Stimulated activated CD8-positive, alpha-beta memory T cell treated with anti-CD3 and anti-CD28 coated beads, Interleukin-7, amount 100 ng/mL, for 4 hours (primary cell): ENCODE measurements around the gene MAGI3.

Experiments
- DNase-seq, 2 donors: peaks; one replicate each; pipeline ENCODE4 v3.0.0-alpha.2; 2020; ENCODE audit warnings: low read depth in 2 of 2

MAGI3 gene

GRCh38 chr1:113389953-113390834, at the start of gene MAGI3:
TSS of gene MAGI3 (plus strand) at chr1:113390515. CDS start at chr1:113391034, 519 bp downstream.
- peak; percentile 81 to 87 for DNase-seq

- no peak for DNase-seq
Observed at GRCh38 chr1:113353580-113353979, 36.7 kb upstream of the MAGI3 start.

- no peak for DNase-seq
Observed at GRCh38 chr1:113363935-113364334, 26.4 kb upstream of the MAGI3 start.

GRCh38 chr1:113369040-113369439, 21.3 kb upstream of the MAGI3 start:
- DNase-seq, result no peak

DNA sequence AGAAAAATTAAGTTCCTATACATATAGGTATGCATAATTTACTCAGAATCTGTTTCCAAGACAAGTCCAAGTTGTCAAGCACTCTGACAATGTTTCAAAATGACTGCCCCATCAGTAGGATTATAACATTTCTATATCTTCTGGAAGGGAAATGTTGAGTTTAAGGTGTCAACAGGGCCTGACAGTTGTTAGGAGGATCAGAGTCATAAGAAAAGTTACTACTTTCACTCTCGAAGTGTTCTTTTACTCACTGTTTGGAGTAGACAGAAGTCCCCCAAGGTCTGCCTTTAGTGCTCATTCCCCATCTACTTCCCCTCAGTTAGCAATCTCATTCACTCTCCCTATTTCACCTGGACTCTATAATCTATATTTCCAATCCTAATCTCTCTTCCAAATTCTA, 20.6 kb upstream of the MAGI3 start:
- DNase-seq, result no peak

DNA sequence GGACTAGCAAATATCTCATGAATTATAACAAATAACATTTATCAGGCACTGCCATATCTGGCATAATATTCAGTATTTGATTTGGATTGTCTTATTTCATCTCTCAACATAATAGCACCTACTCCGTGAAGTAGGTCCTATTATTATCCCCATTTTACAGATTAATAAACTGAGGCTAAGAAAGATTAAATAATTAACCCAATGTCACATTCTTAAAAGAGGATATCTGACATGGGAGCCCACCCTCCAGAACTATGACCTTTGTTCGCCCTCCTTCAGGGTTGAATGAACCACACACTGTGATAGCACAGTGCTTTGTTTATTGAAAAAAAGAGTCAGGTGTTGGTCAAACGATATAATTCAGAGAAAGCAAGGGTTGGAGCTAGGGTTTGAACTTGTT, 19.4 kb upstream of the MAGI3 start:
- no peak for DNase-seq

DNA sequence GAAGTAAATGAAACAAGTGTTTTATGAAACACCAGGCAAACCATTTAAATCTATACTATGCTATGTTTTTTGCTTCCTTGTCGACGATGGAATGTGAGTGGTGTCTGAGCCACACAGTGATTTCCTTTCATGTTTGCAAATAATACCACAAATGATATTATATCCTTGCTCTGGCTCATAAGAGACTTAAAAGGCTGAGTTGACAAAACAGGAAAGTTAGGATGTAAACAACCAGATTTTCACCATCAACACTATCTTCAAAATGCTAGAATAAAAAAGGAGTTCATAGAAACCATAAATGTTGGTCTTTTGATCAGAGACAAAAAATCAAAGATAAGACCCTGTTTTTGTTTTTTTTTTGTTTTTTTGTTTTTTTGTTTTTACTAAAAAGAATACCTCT, 17.8 kb upstream of the MAGI3 start:
- DNase-seq, result no peak

- DNase-seq, result no peak
Observed at GRCh38 chr1:113373644-113374043, 16.7 kb upstream of the MAGI3 start.

GRCh38 chr1:113375878-113376277, 14.4 kb upstream of the MAGI3 start:
- DNase-seq, result no peak

GRCh38 chr1:113380075-113380474, 10.2 kb upstream of the MAGI3 start:
- no peak for DNase-seq

- DNase-seq, result no peak
Observed at GRCh38 chr1:113388017-113388620, 2.2 kb upstream of the MAGI3 start.

GRCh38 chr1:113388621-113389358, 1.5 kb upstream of the MAGI3 start:
- no peak for DNase-seq

DNA sequence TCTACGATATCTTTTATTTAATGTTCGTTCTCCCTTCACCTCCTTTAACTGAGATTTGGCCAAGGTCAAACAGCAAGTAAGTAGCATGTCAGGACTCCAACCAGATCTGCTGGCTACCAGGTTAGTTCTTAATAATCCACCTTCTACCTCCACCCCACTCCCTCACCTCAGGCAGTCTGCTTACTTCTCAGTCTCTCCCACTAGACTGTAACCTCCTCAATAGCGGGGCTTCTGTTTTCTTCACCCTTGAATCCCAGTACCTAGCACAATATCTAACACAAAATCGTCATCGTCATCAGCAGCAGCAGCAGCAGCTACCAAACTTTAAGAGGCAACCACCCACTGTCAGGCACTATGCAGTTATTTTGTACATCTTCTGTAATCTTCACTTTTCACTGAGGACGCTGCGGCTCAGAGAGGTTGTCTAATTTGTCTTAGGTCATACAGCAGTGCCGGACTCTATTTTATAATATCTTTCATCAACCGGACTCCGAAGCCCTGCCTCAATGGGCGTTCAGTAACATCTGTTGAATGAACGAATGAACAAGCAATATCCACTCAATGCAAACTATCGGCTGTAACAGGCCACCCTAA, 859 bp upstream of the MAGI3 start:
- DNase-seq, result no peak

DNA sequence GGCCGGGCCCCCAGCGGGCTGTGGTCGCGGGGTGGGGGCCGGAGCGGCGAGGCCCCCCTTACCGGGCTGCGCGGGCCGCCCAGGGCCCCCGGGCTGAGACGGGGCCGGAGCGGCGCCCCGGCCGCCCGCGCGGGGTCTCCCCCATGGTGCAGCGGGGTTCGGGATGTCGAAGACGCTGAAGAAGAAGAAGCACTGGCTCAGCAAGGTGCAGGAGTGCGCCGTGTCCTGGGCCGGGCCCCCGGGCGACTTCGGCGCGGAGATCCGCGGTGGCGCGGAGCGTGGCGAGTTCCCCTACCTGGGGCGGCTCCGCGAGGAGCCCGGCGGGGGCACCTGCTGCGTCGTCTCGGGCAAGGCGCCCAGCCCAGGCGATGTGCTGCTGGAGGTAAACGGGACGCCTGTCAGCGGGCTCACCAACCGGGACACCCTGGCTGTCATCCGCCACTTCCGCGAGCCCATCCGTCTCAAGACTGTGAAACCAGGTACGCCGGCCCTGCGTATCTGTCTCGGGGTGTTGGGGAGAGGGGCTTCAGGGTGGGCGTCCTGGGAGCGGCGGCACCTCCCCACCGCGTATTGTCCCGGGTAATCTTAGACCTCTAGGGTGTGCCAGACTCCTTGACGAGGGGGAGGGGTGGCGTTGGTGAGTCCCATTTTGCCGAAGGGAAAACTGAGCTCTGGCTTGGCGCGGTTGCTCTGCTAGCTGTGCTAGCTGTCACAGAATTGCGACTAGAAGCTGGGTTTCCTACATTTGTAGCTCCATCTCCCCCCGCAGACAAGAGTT, 745 bp downstream of the MAGI3 start:
- peak in 1 of 2 donors; percentile 27 for DNase-seq

GRCh38 chr1:113391649-113392271, 1.4 kb downstream of the MAGI3 start:
- no peak for DNase-seq

- no peak for DNase-seq
Observed at GRCh38 chr1:113392541-113393128, 2.3 kb downstream of the MAGI3 start.

GRCh38 chr1:113394043-113394862, 3.9 kb downstream of the MAGI3 start:
- no peak for DNase-seq

GRCh38 chr1:113394863-113395259, 4.5 kb downstream of the MAGI3 start:
- DNase-seq, result no peak

DNA sequence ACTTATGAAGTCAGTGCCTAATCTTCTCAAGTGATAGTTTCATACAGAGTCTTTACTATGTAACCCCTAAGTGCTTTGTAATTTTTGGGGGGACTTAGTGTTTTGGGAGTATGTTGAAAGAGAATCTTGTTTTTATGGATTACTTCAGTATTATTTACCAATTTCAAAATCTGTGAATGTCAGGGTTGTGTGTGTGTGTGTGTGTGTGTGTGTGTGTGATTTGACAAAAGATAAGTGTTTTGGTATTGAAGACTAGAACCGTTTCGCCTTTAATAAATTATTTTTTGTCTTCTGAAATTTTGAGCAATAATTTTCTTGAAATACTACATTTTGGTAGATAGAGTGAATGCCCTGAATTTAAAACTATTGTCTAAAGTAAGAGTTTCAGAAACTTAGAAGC, 5.8 kb downstream of the MAGI3 start:
- no peak for DNase-seq

- DNase-seq, result no peak
Observed at GRCh38 chr1:113396585-113396984, 6.3 kb downstream of the MAGI3 start.
